SHP77 (cell line): ENCODE results near the gene MCM8.

Source experiments
- DNase-seq, 2 experiments: peaks; one replicate each; lab custom pipeline; 2025; lab: John Stamatoyannopoulos, UW

MCM8 gene

DNA sequence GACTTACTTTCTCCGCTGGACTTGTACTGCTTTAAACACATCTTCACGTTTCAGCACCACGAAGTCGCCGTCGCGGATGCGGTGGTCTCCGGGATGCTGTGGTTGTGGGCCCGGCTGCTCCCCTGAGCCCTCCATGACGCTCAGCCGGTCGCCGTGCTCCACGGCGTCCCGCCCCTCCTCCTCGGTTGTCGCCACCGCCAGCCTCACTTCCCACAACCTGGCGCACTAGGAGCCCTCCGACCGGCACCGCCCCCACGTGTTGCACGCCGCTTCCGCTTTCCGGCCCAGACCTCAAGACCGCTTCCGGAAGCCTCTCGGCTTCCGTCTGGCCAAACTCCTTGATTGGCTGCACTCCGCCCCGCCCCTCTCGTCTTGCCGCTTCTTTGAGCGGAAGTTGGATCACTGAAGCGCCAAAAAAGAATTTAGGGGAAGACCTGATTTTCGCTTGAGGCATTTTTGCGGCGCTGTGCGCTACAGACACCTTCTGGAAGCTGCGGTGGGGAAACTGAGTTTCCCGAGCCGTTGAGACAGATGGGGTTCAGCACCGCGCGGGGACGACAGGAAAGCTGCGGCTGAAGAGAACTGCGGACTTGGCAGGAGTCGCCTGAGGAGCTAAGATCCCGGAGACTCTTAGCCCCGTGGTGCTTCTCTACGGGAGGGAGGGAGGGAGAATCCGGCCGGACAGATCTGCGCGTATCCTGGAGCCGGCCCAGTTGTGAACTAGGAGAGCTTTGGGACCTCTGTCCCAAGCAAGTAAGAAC lies at the start of gene MCM8, which contains the start of gene TRMT6:
MCM8 (plus strand) TSS at position 382 of the 761 bp plus-strand sequence. CDS start 1,364 bp downstream, outside the sequence.
TRMT6 (minus strand) TSS at position 263 of the 761 bp plus-strand sequence; CDS start at position 135, 128 bp downstream.
- DNase-seq = peak; percentile 99 to 100

DNA sequence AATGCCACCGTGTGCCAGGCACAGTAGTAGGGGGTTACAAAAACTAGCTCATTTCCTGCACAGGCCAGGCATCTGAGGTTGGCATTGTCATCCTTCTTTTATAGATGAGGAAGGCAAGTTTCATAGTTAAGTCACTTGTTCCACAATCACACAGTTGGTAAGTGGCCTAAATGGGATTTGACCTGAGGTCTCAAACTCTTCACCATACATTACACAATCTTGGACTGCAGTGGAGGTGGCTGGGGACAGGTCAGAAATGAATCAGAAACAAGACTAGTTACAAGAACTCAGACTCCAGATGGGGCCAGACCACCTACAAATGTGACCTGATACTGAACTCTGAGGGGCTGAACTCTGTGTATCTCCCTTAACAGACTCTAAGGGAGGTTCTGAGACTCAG lies 49.5 kb upstream of the MCM8 start:
- DNase-seq = no peak

DNA sequence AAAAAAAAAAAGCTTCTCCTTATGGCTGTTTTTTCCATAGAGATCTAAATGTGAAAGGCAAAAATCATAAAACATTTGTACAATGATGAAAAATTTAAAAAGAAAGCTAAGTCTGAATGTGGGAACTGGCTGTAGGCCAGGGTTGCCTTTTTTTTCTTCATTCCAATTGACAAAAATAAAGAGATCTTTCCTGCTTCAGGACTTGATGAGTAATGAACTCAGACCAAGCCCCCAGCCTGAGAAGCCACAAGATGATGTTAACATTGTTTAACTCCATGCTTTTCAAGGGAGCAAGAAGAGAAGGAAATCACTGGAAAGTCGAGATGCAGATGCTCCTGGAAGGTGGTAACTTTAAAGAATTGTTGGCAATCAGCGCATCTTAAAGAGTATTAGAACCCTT lies 41.5 kb upstream of the MCM8 start:
- no peak for DNase-seq

DNA sequence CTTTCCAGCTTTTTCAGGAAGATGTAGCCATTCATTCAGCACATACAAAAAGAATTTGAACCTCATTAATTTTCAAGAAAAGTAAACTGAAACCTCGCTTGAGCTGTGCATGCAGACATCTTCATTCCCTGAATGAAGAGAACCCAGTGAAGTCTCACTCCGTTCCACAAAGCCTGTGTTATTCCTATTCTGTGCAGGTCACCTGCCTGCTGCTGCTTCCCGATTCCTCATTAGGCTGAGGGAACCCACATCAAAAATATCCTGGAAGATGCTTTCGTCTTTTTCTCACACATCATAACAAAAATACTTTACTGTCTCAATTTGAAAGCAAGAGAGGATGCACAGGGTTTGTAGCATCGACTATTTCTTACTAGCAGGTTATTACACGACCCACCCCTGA lies 40.3 kb upstream of the MCM8 start:
- DNase-seq = peak; percentile 20 to 39

DNA sequence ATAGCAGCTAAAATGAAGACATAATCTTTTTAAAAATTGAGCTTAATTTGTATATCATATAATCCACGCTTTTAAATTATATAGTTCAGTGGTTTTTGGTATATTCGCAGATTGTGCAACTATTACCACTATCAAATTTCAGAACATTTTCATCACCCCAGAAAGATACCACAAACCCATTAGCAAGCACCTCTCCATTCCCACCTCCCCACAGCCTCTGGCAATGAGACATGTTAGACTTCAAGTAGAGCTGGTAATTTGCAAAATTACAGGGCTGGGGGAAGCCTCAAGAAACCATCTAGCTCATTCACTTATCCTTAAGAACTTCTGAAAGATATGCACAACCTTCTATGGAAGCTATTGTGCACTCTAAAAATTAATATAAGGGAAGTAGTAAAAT lies 37.3 kb upstream of the MCM8 start:
- DNase-seq = no peak

DNA sequence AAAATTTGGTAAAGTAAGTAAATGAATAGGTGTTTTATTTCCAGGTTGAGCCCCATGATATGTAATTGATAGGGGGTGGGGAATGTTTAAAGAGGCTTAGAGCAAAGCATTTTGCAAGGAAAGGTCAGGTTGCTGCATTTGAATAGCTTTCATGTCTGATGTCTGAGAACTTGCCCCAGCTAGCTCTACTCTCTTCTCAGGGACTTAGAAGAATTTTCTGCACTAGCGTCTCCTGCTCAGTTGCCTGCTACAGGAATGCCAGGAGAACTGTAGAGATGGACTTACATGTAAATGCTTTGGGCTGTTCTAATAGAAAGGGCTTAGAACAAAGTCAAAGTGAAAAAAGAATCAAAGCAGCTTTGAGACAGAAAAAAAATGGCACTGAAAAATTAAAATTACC lies 35.6 kb upstream of the MCM8 start:
- DNase-seq = no peak

DNA sequence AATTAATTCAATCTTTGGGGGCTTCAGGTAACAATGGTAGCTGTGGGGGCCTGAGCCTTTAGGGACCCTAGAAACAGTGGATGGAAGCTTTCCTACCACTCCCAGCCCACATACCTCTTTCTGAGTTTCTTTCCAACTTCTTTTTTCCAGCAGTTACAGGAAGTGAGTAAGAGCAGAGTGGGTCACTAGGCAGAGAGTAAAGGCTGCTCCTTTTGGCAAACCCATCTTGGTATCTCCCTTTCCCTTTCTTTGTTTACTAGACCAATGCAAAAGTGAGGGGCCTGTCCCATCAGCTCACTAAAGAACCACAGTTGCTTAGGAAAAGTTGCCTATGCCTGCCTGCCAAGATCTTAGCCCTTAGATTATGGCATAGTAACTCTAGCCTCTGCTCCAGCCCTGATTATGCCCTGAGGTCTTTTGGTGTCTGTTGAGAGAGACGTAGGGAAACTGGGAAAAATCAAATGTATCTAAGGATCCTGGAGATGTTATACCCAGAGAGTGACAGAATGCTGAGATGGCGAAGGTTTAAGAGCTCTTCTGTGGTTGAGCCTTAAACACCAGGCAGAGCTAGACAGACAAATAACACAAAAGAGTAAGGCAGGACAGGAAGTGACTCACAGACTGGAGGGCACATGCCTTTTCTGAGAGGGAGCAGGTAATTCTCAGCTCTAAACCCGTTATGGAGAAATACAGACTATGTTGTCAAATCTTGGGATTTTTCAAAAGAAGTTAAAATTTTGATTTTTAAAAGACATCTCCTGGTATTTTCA lies 31.4 kb upstream of the MCM8 start:
- DNase-seq = peak in 1 of 2 experiments; percentile 36

DNA sequence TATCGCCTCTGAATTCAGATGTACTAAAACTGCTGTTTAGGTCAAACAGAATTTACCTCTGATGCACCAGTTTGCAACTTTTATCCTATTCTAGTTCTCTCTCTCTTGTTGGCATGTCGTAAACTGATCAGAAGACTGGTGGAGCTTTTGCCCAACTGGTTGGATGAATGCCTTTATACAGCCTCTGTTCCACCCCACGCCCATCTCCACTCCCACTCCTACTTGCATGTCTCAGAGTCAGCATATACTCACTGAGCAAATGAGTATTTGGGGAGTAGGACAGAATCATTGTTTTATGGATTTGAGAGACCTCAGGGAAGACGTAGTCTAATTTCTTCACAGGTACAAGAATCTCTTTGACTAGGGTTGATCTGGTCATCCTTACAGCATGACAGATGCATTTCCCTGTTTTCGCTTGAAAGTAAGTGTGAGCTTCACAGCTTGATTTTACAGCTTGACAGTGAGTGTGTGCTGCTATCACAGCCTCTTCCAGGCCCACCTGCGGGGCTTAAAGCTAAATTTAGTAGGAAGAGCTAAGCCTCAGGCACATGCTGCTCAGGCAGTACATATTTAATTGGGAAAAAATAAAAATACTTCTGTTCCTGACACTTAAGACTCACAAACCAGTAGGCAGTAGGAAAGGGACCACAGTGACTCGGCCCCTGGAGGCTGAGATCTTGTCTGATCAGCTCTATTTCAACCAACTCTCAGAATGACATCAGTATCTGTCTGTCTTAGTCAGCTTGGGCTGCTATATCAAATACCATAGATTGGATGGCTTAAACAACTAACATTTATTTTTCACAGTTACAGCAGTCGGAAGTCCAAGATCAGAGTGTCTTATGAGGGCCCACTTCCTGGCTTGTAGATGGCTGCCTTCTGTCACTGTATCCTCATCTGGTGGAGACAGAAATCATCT lies 30.6 kb upstream of the MCM8 start:
- no peak for DNase-seq

DNA sequence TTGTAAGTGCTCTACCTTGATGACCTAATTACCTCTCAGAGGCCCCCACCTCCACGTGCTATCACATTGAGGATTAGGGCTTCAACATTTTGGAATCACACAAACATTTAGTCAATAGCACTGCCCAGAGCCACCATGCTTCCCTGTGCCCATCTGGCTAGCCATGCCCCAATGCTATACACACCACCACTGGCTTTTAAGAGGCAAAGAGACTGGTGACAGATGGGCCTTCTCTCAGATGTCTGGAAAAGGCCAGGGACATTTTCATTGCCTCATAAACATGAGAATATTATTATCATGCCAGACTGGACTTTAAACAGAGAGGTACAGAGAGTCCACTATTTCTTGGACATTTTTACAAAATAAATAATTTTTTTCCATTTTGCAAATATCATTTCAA lies 29.9 kb upstream of the MCM8 start:
- DNase-seq = no peak

DNA sequence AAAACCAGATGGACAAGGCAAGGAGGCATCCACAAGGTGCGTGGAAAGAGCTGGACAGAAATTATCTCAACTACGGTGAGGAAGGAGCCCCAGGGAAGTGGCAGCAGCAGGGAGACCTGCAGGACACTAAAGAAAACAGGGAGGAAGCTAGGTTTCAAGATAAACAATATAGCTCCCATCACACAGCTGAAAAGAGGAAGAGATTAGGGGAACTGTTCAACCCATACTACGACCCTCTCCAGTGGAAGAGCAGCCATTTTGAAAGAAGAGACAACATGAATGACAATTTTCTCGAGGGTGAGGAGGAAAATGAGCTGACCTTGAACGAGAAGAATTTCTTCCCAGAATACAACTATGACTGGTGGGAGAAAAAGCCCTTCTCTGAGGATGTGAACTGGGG lies 27.0 kb upstream of the MCM8 start:
- DNase-seq = no peak

DNA sequence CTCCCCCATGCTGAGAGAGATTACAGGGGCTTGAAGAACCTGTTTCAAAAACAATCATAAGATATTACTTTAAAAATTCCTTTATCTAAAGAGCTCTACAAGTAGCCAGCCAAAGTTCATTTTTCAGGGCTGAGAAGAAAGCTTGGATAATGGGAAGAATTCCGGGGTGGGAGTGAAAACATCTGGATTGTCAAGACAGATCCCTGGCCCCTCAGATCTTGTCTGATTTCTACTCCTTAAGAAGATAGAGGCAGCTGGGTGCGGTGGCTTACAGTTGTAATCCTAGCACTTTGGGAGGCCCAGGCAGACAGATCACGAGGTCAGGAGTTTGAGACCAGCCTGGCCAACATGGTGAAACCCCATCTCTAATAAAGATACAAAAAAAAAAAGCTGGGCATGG lies 24.9 kb upstream of the MCM8 start:
- no peak for DNase-seq

DNA sequence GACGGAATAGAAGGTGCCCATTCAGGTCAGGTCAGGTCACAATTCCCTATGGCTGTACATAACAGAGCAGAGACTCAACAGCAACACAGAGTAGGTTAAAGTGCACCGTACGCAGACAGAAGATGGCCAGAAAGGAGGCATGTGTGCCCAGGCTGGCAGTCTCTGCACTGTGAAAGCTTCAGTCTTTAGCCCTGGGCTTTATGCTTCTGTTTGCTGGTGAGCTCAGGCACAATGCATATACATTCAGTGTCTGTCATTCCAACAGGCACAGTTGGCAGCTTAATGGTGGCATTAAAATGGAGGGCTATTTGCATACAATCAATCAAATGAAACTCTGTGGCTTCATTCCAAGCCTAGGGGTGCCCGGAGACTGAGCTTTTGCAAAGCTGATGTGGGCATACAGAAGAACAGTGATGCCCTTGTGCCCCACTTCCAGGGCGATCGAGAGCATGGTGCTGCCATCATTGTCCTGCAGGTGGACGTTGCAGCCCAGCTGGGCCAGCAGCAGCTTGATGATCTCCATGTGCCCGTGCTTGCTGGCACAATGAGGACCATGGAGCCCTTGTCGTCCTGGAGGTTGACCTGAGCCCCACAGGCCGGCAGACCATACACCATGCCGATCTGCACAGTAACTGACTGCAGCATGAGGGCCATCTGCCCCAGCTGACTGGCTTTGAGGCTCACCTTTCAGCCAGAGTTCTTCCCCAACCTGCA lies 22.5 kb upstream of the MCM8 start:
- no peak for DNase-seq

DNA sequence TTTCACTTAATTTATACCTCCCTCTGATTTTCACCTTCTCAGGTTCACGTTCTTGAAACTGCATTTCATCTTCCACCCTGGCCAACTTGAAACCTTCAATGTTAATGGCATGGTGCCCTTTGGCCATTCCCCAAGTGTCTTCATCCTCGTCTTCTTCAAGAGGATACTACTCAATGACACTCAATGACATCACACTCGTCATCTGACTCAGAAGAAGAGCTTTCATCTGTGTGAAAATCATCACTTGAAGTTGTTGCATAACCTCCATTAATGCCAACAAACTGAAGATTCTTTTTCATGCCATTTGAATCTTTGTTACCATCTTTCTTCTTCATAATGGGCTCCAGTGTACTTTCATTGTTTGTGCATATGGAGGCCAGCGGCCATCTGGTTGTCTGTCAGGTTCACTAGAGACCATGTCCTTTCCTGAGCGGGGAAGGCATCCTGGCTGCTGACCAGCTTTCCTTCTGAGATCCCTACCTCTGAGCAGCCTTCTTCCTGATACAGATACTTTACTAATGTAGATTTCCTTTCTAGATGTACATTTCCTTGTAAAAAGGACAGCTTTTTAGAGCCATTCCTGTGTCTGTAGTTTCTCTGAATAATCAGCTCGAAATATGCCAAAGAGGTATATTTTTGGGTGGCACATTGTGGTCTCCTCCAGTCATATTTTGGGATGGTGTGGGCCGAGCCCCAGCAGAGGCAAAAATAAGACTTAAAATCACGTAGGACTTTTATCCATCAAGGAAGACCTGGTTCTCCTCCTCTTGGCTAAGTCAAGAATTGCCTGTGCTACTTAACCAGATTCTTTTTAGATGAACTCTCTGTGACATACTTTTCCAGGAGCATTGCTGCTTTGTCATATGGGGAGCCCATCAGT lies 21.4 kb upstream of the MCM8 start:
- DNase-seq = no peak

DNA sequence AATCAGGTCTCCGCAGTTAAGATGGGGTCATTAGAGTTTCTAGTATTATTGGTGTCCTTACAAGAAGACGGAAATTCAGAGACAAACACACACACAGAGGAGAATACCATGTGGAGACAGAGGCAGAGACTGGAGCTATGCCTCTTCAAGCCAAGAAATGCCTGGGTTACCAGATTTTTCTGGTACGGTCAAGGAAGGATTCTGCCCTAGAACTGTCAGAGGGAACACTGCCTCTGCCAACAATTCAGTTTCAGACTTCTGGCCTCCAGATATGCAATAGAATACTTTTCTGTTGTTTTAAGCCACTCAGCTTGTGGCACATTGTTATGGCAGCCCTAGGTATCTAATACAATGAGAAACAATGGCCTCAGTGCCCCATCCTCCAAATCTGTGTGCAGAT lies 19.0 kb upstream of the MCM8 start:
- no peak for DNase-seq

DNA sequence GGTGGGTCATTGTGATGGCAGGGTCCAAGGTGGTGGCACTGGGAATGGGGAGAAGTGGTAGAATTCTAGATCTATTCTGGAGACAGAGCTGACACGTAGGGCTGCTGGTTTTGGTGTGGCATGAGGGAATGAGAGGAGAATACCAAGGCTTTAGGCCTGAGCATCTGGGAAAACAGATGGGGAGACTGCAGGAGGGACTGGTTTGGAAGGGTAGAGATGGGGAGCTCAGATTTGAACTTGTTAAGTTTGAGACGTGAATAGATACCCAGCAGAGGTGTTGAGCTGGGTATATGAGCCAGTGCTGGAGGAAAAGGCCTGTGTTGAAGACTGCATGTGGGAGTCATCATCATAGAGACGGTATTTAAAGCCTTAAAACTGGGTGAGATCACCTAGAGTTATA lies 17.7 kb upstream of the MCM8 start:
- DNase-seq = no peak

DNA sequence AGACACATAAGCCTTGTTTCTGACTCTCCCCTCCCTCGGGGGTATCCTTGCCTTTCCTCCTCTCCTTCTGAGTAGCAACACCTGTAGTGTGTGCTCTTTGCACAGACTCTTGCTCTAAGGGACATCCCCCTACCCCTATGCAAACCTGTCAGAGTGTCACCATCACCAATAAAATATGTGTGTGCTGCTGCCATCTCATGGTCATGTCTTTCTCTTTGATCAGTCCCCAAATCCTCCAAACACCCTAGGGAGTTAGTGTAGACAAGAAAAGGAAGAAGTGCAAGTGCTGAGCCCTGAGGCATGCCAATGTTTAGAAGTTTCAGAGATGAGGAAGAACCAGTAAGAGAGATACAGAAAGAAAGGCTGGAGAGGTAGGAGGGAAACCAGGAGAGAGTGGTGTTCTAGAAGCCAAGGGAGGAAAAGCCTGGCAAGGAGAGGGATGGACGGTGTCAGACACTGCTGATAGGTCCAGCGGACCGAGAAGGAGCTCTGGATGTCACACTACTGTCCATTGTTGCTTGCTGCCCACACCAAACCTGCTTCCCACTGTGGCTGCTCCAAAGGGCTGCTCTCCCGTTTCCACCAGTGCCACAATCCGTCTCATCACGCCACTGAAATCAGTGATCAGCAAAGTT lies 16.5 kb upstream of the MCM8 start:
- peak; percentile 48 to 49 for DNase-seq

DNA sequence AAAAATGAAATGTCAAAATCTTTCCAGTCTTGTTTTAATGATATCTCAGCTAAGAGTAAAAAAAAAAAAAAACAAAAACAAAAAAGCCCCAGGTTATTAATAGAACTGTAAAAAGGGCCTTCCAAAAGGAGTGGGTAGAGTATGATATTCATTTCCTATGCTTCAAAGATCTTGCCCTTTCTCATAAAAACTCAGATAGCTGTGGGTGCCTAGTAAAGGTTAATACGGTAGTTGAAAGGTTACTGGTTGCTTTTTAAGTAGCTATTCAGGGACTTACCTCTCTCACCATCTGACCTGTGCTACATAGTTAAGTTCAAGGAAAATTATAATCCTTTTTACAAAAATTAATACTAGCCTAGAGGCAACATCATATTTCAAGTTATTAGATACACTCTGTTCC lies 15.1 kb upstream of the MCM8 start:
- DNase-seq = no peak

DNA sequence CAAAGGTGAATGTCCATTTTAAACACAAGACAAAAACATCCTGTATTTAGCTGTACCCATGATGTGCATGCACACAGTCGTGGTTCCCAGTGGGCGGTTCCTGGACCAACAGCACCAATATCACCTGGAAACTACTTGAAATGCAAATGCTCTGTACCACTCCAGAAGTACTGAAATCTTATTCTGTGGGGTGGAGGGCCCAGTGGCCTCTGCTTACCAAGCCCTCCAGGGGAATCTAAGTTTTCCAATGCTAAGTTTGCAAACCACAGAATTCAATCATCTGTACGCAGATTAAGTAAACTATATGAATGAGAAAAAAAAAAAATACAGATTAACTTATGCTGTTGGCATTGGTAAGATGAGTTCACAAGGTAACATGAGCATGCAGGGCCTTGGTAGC lies 14.2 kb upstream of the MCM8 start:
- no peak for DNase-seq

DNA sequence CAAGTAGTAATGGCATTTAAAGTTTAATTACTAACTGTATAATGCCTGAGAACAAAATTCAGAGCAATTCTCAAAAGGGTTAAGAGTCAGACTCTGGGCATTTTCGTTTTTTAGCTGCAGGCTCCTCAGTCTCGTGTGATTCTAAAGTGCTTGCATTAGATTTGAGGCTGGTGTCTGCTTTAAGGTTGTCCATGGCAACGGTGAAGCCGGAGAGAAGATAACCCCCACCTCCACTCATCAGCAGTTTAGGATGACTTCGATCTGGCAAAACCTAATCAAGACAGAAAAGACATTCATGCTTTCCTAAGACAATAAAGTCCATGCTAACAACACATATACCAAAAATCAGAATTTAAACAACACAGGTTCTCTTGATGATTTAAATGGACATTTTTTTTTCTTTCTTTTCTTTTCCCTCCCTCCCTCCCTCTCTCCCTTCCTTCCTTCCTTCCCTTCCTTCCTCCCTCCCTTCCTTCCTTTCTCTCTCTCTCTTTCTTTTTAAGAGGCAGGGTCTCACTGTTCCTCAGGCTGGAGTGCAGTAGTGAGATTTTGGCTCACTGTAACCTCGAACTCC lies 11.9 kb upstream of the MCM8 start:
- DNase-seq = no peak

DNA sequence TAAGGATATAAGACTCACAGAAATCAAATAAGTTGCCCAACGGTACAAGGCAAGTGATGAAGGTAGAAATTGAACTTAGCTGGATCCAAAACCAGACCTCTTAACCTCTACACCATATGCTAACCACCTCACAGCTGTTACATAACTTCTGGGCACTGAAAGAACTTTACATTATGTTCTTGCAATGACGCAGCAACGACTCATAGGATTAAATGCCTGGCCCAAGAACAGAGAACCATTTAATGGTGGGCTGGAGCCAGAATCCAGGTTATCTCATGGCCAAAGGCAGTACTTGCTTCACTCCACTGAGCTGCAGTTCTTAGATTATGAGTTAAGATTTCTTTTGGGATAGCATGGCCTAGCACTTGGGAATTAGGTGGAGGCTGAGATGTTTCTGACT lies 4.5 kb upstream of the MCM8 start:
- no peak for DNase-seq
